ENCODE results near the gene DUSP8. TPM values are rescaled to one million over a fixed set of nuclear protein-coding genes. Genes with fewer than 3 reads are reported as not detected.

The DUSP8 gene
- total and polyA plus RNA-seq, 2 of the 8 experiments (the other 6 are each of a cell fraction or from before 2014, with no cell fraction given): 2.8 to 3.6 TPM

GRCh38 chr11:1541474-1542204 lies 30.4 kb downstream of the DUSP8 start (continued):
- no peak for TF ChIP-seq SIX5 (IDR thresholded peaks at IDR 0.05; ENCODE audit: low read depth, low read length)
- no peak for TF ChIP-seq ASH2L (IDR thresholded peaks at IDR 0.05; ENCODE audit: low read length)
